Hematopoietic multipotent progenitor cell treated with erythropoietin and hydrocortisone succinate and interleukin-3 and kit ligand, for 6 days (in vitro differentiated cells): ENCODE measurements around the gene PPP2R5B.

Experiments
- DNase-seq: peaks from one replicate; pipeline ENCODE4 v3.0.0-alpha.2; 2015

The PPP2R5B gene

GRCh38 chr11:64923944-64924909 lies at the start of gene PPP2R5B:
Gene PPP2R5B, plus strand, starts transcription at chr11:64924689. Its CDS starts 1,046 bp downstream, at chr11:64925735.
- DNase-seq = peak; percentile 97

DNA sequence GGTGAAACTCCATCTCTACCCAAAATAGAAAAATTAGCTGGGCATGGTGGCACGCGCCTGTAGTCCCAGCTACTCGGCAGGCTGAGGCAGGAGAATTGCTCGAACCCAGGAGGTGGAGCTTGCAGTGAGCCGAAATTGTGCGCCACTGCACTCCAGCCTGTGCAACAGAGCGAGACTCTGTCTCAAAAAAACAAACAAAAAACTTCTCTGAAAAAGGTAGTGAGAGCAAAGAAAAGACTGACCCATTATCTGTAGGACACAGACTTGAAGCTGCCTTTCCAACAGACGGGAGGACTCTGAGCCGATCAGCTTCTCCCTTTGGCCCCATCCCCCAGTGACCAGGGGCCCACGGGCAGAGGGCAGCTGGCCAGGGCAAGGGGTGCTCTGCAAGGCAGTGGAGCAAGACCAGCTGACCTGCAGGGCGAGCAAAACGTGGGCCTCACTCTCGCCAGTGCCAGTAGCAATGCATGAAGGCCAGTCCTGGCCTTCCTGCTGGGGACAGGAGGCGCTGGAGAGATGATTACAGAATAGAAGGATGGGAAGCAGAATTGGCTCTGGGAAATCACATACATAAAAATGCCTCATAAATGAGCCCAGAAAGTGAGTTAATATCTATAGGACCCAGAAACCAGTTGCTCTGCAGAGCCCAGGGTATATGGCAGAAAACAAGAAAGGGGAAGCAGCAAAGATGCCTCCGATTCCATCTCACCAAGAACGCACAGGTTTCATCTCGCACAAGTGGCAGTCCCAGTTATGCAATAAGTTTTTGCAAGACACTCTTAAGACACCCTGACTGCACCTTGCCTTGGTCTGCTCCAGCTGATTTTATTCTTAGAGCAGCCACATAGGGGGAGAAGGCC lies 48.9 kb upstream of the PPP2R5B start:
- peak; percentile 73 for DNase-seq

DNA sequence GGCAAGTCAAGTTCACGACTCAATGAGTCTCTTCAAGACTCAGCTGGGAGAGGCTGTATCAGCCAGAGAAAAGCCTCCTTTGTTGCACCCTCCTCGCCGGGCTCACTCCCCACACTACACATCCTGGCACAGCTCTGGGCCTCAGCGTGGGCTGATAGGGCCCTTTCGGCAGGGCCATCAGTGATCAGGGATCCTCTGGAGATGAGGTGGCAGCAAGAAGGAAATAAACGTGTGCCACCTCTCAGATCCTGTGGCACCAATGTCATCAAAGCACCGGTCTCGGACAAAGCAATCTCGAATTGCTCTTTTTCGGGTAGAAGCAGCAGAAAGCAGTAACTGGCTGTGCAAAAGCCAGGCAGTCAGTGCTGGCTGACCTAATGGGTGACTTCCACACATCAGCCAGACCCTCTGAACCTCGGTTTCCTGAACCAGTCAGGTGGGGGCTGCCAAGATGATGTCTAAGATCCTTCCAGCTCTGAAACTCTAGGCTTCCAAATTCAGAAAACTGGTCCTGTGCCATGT lies 48.2 kb upstream of the PPP2R5B start:
- no peak for DNase-seq

- DNase-seq = no peak
Observed at GRCh38 chr11:64876835-64877341, 47.6 kb upstream of the PPP2R5B start.

DNA sequence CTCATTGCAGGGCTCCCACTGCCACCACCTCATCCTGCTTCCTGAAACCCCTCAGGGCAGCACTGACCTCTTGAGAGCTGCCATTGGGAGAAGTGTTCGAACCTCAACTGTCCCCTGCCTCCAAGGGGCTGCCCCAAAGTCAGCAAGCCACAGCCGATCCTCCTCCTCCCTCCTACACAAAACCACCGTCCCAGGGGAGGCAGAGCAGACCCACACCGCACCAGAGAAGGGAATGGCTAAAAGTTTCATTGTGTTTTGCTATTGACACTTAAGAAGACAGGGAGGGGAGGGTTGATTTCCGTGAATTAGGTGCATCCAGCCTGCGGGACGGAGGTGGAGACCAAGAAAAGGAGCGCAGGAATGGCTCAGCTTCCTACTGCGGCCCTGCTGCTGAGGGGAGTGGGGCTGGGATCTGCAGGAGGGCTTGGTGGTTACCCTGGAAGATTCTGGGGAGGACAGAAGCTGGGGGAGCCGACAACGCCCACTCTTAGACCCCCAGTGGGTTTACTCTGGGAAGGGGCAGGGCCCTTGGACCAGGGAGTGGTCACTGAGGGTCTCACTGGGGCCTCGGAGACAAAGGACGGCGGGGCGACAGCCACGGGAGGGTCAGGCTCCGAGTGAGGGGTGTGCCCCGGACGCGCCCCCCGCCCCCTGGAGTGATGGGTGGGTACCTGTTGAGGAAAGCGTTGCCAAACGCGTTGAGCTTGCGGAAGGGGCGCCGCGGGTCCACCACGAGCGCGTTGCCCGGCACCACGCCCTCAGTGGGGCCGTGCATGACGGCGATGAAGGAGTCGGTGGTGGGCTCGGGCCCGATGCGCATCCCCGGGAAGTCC lies 46.9 kb upstream of the PPP2R5B start:
- DNase-seq = no peak

- peak; percentile 62 for DNase-seq
Observed at GRCh38 chr11:64878223-64878493, 46.3 kb upstream of the PPP2R5B start.

GRCh38 chr11:64878494-64879243 lies 45.8 kb upstream of the PPP2R5B start, which contains the start of gene EHD1:
Gene EHD1, minus strand, starts transcription at chr11:64878621. Its CDS starts 157 bp downstream, at chr11:64878464.
- peak; percentile 100 for DNase-seq

GRCh38 chr11:64879244-64879900 lies 45.1 kb upstream of the PPP2R5B start:
- no peak for DNase-seq

DNA sequence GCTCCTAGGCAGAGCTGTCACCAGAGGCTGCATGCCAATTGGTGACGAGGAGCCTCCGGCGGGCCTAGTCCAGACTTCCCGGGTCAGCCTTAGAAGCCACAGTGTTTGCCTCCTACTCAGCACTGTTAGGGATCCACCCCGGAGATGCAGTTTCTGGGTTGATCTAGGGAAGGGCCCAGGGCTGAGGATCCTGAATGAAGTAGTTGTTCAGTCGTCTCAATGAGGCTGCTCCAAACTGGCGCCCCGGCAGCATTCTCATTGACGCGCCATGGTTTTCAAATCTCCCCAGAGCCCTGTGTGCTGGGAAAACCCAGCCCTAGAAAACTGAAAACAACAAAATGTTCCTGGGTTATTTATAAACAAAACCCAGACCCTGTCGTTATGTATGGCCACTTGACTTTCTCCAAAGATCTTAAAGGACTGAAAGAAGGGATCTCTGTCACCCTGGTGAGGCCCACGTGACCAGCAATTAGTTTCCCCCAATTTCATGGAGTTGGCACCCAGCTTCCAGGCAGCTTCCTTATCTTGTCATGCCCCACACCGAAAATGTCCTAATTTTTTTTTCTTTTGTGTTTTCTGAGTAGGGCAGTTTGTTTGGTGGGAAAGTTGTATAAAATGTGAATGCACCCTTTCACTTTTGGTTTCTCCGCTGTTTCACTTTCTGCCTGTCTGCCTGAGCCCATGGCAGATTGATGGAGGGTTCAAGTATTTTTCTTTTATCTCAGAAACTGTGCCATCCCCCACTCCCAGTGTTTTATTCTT lies 44.1 kb upstream of the PPP2R5B start:
- DNase-seq = no peak

DNA sequence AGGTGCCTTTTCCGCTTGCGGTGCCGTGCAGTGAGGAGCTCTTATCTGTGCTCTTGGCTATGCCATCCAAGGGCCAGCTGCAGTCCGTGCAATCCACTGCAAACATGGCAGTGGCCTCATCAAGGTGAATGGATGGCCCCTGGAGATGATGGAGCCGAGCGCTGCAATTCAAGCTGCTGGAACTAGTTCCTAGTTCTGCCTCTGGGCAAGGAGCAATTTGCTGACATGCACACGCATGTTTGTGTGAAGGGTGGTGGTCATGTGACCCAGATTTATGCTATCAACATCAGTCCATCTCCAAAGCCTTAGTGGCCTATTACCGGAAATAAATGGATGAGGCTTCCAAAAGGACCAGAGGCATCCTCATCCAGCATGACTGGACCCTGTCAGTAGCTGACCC lies 43.0 kb upstream of the PPP2R5B start:
- no peak for DNase-seq

DNA sequence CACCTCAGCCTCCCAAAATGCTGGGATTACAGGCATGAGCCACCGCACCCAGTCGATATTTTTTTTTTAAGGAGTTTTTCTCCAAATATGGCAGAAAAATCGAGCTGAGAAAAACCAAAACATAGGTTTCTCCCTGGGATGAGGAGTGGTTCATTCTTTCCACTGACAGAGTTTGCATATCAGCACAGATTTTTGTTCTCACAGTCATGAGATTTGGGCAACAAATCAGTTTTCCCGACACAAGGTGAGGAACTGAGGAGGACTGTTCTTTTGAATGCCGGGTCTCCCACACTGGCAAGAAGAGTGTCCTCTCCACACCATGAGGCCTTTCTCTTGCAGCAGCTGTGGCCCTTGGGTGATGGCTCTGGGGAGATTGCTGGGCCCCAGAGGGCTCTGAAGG lies 42.2 kb upstream of the PPP2R5B start:
- no peak for DNase-seq

DNA sequence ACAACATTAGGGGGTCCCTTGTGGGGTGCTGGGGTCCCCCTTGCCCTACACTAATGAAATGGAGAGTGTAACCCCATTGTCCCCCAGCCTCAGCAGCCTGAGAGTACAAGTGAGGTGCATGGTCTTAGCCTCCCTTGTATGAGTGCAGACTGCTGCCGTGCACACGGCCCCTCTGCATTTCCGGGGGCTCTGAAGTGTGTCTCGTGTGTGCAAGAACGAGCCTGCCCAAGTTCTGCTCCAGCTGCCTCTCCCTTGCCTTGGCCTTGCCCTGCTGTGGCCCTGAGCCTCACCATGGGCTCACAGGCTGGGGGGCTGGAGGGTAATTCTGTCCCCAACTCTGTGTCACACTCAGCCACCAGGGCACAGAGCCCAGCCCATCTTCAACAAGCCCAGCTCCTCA lies 40.9 kb upstream of the PPP2R5B start:
- no peak for DNase-seq

- no peak for DNase-seq
Observed at GRCh38 chr11:64884019-64884418, 40.5 kb upstream of the PPP2R5B start.

DNA sequence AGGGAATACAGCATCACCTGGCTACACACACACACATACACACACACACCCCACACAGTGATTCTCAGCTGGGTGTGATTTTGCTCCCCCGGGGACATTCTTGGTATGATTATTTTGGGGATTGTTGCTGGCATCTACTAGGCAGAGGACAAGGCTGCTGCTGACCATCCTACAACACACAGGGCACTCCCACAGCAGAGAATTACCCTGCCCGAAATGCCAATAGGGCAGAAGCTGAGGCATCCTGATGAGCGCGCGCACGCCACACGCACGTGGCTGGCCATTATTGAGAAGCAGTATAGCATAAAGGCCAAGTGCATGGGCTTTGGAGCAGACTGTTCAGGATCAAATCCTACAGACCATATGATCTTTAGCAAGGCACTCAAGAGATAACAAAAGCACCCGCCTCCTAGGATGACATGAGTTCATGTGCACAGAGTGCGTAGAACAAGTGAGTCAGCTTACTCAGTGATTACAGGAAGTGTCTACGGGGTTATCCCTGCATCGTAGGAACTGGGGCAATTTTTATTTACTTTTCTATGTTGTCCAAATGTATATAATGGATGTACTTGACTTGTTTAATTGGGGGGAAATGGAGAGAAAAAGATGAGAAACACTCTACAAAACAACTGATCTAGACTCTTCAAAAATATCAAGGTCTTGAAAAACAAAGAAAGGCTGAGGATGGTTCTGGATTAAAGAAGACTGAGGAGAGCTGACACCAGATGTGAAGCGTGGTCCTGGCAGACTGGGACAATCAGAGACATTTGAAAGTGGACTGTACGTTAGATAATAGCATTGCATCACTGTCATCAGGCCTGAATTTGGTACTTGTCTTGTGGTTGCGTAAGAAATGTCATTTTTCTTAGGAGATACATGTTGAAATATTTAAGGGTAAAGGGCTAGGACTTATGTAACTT lies 38.9 kb upstream of the PPP2R5B start:
- peak; percentile 97 for DNase-seq

- no peak for DNase-seq
Observed at GRCh38 chr11:64887234-64887756, 37.2 kb upstream of the PPP2R5B start.

DNA sequence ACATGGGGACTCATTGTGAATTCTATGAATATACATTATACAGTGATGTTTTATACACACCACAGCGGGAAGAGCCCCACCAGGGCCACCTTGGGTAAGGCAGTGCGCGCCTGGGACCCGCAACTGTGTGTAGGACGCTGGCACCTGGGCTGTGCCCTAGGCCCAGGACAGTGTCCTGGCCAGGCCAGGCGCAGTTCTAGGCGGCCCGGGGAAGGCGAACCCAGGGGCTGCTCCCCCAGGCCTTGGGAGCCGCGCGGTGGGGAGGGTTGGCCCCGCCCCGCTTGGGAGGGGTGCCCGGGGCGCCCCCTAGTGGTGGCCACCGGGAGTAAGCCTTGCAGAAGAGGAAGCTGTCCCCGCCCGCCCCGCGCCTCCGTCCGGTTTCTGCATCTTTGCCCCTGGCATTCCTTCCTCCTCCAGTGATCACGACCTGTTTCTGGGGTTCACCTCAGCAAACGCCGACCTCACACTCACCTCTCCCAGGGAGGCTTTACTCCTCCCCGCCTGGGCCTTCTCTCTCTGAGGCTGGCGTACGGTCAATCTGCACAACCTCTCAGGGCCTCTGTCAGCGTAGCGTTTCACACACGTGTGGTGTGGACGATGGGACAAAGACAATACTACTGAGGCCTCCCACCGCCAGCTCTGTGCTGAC lies 36.6 kb upstream of the PPP2R5B start:
- DNase-seq = peak; percentile 89

GRCh38 chr11:64888406-64888728 lies 36.1 kb upstream of the PPP2R5B start:
- no peak for DNase-seq

- DNase-seq = peak; percentile 98
Observed at GRCh38 chr11:64888729-64889511, 35.6 kb upstream of the PPP2R5B start.
